A549 (cell line): ENCODE results near the gene SUGP1. TPM values are rescaled to one million over a fixed set of nuclear protein-coding genes. Genes with fewer than 3 reads are reported as not detected.
A peak's percentile ranks its signal among the peaks of the same experiment; 100 is the strongest.

Experiments used
- ATAC-seq, 2 experiments: fragments of 200-7000 bp in 1 of 2; fragments of >200 bp in 1 of 2; cut with Nextera tagmentation in 1 of 2; cut with Tn5 transposase in 1 of 2; 3 replicates each; pipeline versions ENCODE4 v1.8.0 to v1.9.1; 2018 to 2020; ENCODE audit warnings: mild to moderate bottlenecking in 1 of 2, moderate library complexity in 1 of 2
- CTCF ChIA-PET: fragments of 300-600 bp; sonication (Branson Sonifier 250); formaldehyde crosslinking; extraction: SDS; loops from one replicate; lab custom pipeline; 2021; ENCODE audit warnings: antibody characterized with exemption, inconsistent platforms; lab: Yijun Ruan, JAX
- POLR2A ChIA-PET: fragments of 350-600 bp; formaldehyde crosslinking; extraction: SDS; loops from one replicate; lab custom pipeline; 2021; ENCODE audit warnings: antibody characterized with exemption, inconsistent platforms; lab: Yijun Ruan, JAX
- DNase-seq, 2 experiments: peaks; one replicate each; pipeline versions ENCODE4 v3.0.0 to v3.0.0-alpha.2; 2011 to 2016; ENCODE audit warnings: low read depth in 1 of 2, low spot score in 1 of 2
- FAIRE-seq: peaks from 2 replicates; lab custom pipeline; 2011; peaks lifted over from hg19 to GRCh38; lab: Jason Lieb, UNC
- H3K27ac ChIP-seq, 2 experiments: fragments of >200 bp; sonication (Bioruptor Twin); formaldehyde crosslinking; 3 replicates each; pipeline ENCODE4 v1.5.1; 2016 to 2017
- H3K4me1 ChIP-seq: fragments of >200 bp; sonication (Bioruptor Twin); formaldehyde crosslinking; 3 replicates; pipeline ENCODE4 v1.6.1; 2016
- H3K4me2 ChIP-seq: fragments of >200 bp; sonication (Bioruptor Twin); formaldehyde crosslinking; 3 replicates; pipeline ENCODE4 v1.6.1; 2016
- H3K4me3 ChIP-seq: fragments of >200 bp; sonication (Bioruptor Twin); formaldehyde crosslinking; 3 replicates; pipeline ENCODE4 v1.5.1; 2016
- H3K9me3 ChIP-seq: fragments of >200 bp; sonication (Bioruptor Twin); formaldehyde crosslinking; 3 replicates; pipeline ENCODE4 v1.6.1; 2016
- BHLHE40 ChIP-seq: IDR thresholded peaks from 2 replicates; pipeline ENCODE4 v1.6.1; 2012; ENCODE audit warnings: low read depth, low read length, inconsistent platforms
- CBX8 ChIP-seq: fragments of 200-600 bp; sonication (generic); IDR thresholded peaks from 2 replicates; pipeline ENCODE4 v1.6.1; 2016
- CEBPB ChIP-seq, 2 experiments: fragments of >200 bp in 1 of 2; sonication (Bioruptor Twin) in 1 of 2; formaldehyde crosslinking in 1 of 2; IDR thresholded peaks; 2 replicates each; pipeline ENCODE4 v1.6.1; 2012 to 2016
- CHD2 ChIP-seq: fragments of 150-350 bp; IDR thresholded peaks from 2 replicates; pipeline ENCODE4 v1.6.1; 2014; ENCODE audit warnings: low read length; ENCODE audit not compliant: partially characterized antibody
- CHD4 ChIP-seq: fragments of 200-600 bp; sonication (generic); IDR thresholded peaks from 2 replicates; pipeline ENCODE4 v1.6.1; 2016; ENCODE audit warnings: antibody characterized with exemption, mild to moderate bottlenecking, borderline replicate concordance
- EHF ChIP-seq: fragments of 250-450 bp; sonication (Bioruptor Pico); IDR thresholded peaks from 2 replicates; pipeline ENCODE4 v1.5.0; 2020; ENCODE audit warnings: mild to moderate bottlenecking
- EP300 ChIP-seq, 2 experiments: fragments of >200 bp; sonication (Bioruptor Twin); formaldehyde crosslinking; IDR thresholded peaks; 2 replicates in 1 of 2; 3 replicates in 1 of 2; pipeline ENCODE4 v1.6.1; 2016 to 2017
- HDAC2 ChIP-seq: fragments of 200-600 bp; sonication (generic); IDR thresholded peaks from 2 replicates; pipeline ENCODE4 v1.6.1; 2016
- HOXA7 ChIP-seq: fragments of 250-450 bp; sonication (Bioruptor Pico); IDR thresholded peaks from 2 replicates; pipeline ENCODE4 v1.5.0; 2020; ENCODE audit warnings: mild to moderate bottlenecking, moderate library complexity
- JUN ChIP-seq, 2 experiments: fragments of >200 bp; sonication (Bioruptor Twin); formaldehyde crosslinking; IDR thresholded peaks; 2 replicates in 1 of 2; 3 replicates in 1 of 2; pipeline ENCODE4 v1.6.1; 2016 to 2017
- KDM1A ChIP-seq: fragments of 200-600 bp; sonication (generic); IDR thresholded peaks from 2 replicates; pipeline ENCODE4 v1.6.1; 2016; ENCODE audit warnings: low read depth, mild to moderate bottlenecking
- KDM5A ChIP-seq: fragments of 200-600 bp; sonication (generic); IDR thresholded peaks from 2 replicates; pipeline ENCODE4 v1.6.1; 2016; ENCODE audit warnings: antibody characterized with exemption, mild to moderate bottlenecking
- MAZ ChIP-seq: fragments of 150-350 bp; IDR thresholded peaks from 2 replicates; pipeline ENCODE4 v1.6.1; 2014; ENCODE audit warnings: antibody characterized with exemption, low read depth, low read length, borderline replicate concordance
- MYC ChIP-seq: IDR thresholded peaks from 2 replicates; pipeline ENCODE4 v1.6.1; 2012; ENCODE audit warnings: mild to moderate bottlenecking, inconsistent platforms, low read length, improper control_type of control experiment, borderline replicate concordance
- NPAS2 ChIP-seq: fragments of 250-450 bp; sonication (Bioruptor Pico); IDR thresholded peaks from 2 replicates; pipeline ENCODE4 v1.8.0; 2022; ENCODE audit warnings: mild to moderate bottlenecking, moderate library complexity, borderline replicate concordance
- PHF8 ChIP-seq: fragments of 200-600 bp; sonication (generic); IDR thresholded peaks from 2 replicates; pipeline ENCODE4 v1.6.1; 2016; ENCODE audit warnings: low read depth, mild to moderate bottlenecking, antibody characterized with exemption, moderate library complexity, borderline replicate concordance
- POLR2A ChIP-seq: IDR thresholded peaks from 2 replicates; pipeline ENCODE4 v1.6.1; 2012; ENCODE audit warnings: mild to moderate bottlenecking, low read length
- RFX5 ChIP-seq: fragments of 450-650 bp; IDR thresholded peaks from 2 replicates; pipeline ENCODE4 v1.7.1; 2014; ENCODE audit warnings: antibody characterized with exemption, mild to moderate bottlenecking, moderate library complexity
- SMC3 ChIP-seq: fragments of >200 bp; sonication (Bioruptor Twin); formaldehyde crosslinking; IDR thresholded peaks from 3 replicates; pipeline ENCODE4 v1.6.1; 2018; ENCODE audit warnings: inconsistent platforms
- TFCP2L1 ChIP-seq: fragments of 250-450 bp; sonication (Bioruptor Pico); IDR thresholded peaks from 2 replicates; pipeline ENCODE4 v1.5.0; 2021; ENCODE audit warnings: mild to moderate bottlenecking
- TP53 ChIP-seq: fragments of 250-450 bp; sonication (Bioruptor Pico); IDR thresholded peaks from 2 replicates; pipeline ENCODE4 v1.5.0; 2021; ENCODE audit warnings: mild to moderate bottlenecking, moderate library complexity
- ZC3H11A ChIP-seq: fragments of 450-650 bp; IDR thresholded peaks from 2 replicates; pipeline ENCODE4 v1.6.1; 2014; ENCODE audit warnings: antibody characterized with exemption, mild to moderate bottlenecking
- ZNF302 ChIP-seq: fragments of 250-450 bp; sonication (Bioruptor Pico); IDR thresholded peaks from 2 replicates; pipeline ENCODE4 v1.9.0; 2021; ENCODE audit warnings: inconsistent platforms, mild to moderate bottlenecking, moderate library complexity
- ZSCAN20 ChIP-seq: fragments of 250-450 bp; sonication (Bioruptor Pico); IDR thresholded peaks from 2 replicates; pipeline ENCODE4 v1.8.0; 2022; ENCODE audit warnings: mild to moderate bottlenecking, moderate library complexity
- WGBS: methylation state at CpG from one replicate; pipeline ENCODE4 v1.1.6; 2017; ENCODE audit errors: missing lambda C conversion rate; 5-methylcytosine and 5-hydroxymethylcytosine counted together
- polyA plus RNA-seq, 4 experiments: library from polyadenylated mRNA; depleted of rRNA in 3 of 4; stranded (reverse); fragments of >200 nt; fragmentation: RNase III in 1 of 4; extraction: RNeasy Plus Mini Kit Qiagen cat#74134 plus additional on column Dnase treatment in 1 of 4; gene quantifications; 2 replicates in 3 of 4; 3 replicates in 1 of 4; pipeline ENCODE4 v1.2.3, GENCODE V29; 2011 to 2017
- TF ChIP-seq, protein P1 (sequence below): IDR thresholded peaks from 2 replicates; pipeline ENCODE4 v1.6.1; 2012
- TF ChIP-seq, protein P2 (sequence below): IDR thresholded peaks from 2 replicates; pipeline ENCODE4 v1.6.1; 2012; ENCODE audit warnings: low read depth, borderline replicate concordance
- TF ChIP-seq, protein P3 (sequence below): IDR thresholded peaks from 2 replicates; pipeline ENCODE4 v1.6.1; 2012
- TF ChIP-seq, protein P4 (sequence below): fragments of 250-450 bp; sonication (Bioruptor Pico); IDR thresholded peaks from 2 replicates; pipeline ENCODE4 v1.5.0; 2020; ENCODE audit warnings: low read depth, mild to moderate bottlenecking, moderate library complexity
- TF ChIP-seq, protein P5 (sequence below): fragments of 450-650 bp; IDR thresholded peaks from 2 replicates; pipeline ENCODE4 v1.6.1; 2014; ENCODE audit warnings: antibody characterized with exemption

Gene SUGP1
- polyA plus RNA-seq, 2 of the 4 experiments (the other 2 are of a cell fraction) = 21.9 to 30.0 TPM

DNA sequence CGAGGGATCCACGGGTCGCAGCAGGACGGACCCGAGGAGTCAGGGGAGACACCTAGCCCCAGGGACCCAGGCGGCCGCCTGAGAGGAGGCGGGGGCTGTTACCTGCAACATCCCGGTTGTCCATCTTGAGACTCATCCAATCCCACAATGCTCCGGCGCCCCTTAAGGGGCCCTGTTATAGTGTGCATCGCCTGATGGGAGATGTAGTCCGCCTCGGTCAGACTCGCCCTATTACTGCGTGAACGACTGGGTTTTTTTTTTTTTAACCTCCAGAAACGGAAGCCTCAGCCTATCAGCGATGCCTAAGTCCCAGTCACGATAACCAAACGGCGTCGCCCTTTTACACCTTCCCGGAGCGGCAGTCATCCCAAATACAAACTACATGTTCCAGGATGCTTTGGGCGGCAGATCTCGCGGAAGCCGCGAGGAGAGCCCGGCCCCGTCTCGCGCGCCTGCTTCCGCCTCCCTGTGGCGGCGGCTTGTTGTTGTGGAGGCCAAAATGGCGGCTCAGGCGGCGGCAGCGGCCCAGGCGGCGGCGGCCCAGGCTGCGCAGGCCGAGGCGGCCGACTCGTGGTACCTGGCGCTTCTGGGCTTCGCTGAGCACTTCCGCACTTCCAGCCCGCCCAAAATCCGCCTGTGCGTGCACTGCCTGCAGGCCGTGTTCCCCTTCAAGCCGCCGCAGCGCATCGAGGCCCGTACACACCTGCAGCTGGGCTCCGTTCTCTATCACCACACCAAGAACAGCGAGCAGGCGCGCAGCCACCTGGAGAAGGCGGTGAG, at the start of gene SUGP1, which contains the start of gene MAU2 (continued):
- TF ChIP-seq CHD4 (no peak), NPAS2 (no peak), TFCP2L1 (CRISPR knock-in tag) (no peak), HOXA7 (CRISPR knock-in tag) (no peak), HDAC2 (no peak), KDM1A (no peak), CEBPB (IDR thresholded peaks at IDR 0.05) (no peak), BHLHE40 (no peak), EHF (no peak), SMC3 (no peak), JUN (IDR thresholded peaks at IDR 0.05) (peak; percentile 24 to 71; a peak in 3 of 5 replicates), POLR2A (peak; percentile 63), MAZ (no peak), CBX8 (no peak), RFX5 (no peak), ZNF302 (CRISPR knock-in tag) (no peak), TP53 (CRISPR knock-in tag) (no peak), CHD2 (peak; percentile 94), ZC3H11A (no peak), MYC (no peak)
- TF ChIP-seq, protein P1, sequence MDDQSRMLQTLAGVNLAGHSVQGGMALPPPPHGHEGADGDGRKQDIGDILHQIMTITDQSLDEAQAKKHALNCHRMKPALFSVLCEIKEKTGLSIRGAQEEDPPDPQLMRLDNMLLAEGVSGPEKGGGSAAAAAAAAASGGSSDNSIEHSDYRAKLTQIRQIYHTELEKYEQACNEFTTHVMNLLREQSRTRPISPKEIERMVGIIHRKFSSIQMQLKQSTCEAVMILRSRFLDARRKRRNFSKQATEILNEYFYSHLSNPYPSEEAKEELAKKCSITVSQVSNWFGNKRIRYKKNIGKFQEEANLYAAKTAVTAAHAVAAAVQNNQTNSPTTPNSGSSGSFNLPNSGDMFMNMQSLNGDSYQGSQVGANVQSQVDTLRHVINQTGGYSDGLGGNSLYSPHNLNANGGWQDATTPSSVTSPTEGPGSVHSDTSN = no peak
- TF ChIP-seq, protein P2, sequence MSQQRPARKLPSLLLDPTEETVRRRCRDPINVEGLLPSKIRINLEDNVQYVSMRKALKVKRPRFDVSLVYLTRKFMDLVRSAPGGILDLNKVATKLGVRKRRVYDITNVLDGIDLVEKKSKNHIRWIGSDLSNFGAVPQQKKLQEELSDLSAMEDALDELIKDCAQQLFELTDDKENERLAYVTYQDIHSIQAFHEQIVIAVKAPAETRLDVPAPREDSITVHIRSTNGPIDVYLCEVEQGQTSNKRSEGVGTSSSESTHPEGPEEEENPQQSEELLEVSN = no peak
- TF ChIP-seq, protein P3, sequence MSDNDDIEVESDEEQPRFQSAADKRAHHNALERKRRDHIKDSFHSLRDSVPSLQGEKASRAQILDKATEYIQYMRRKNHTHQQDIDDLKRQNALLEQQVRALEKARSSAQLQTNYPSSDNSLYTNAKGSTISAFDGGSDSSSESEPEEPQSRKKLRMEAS = peak; percentile 28; the same call in 1 of the 2 replicates
- TF ChIP-seq, protein P4, sequence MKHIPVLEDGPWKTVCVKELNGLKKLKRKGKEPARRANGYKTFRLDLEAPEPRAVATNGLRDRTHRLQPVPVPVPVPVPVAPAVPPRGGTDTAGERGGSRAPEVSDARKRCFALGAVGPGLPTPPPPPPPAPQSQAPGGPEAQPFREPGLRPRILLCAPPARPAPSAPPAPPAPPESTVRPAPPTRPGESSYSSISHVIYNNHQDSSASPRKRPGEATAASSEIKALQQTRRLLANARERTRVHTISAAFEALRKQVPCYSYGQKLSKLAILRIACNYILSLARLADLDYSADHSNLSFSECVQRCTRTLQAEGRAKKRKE = no peak

DNA sequence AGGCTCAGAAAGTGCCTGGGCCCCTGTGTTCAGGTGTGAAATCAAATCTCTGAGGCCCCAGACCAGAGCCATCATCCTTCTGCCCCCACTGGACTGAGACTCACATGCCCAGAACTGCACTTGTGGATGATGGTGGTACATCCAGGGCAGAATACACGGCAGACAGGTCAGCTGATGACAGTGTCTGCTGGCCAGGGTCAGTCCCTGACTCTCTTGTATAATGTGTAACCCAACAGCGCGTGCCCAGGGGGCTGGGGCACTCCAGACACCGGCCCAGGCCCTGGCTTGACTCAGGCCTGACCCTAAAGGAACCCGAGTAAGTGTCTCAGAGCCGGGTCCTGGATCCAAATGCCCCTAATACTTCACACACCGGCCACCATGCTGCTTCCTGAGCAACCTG, 47.8 kb upstream of the SUGP1 start:
- no peak overlapping the region for H3K4me3 ChIP-seq
- ATAC-seq (peak in 1 of 2 experiments; percentile 55; a peak in 1 of 6 replicates), FAIRE-seq (no peak), DNase-seq (no peak)
- WGBS = 80% methylated on average over 6 of the region's 7 CpGs
- H3K4me1 ChIP-seq = peaks cover 19% of the 10 kb centered on the region; the same call in 2 of the 3 replicates
- no peak overlapping the region for H3K27ac ChIP-seq
- TF ChIP-seq RFX5 = no peak
- TF ChIP-seq CBX8 = no peak
- no peak for TF ChIP-seq EP300 (IDR thresholded peaks at IDR 0.05)
- no peak for TF ChIP-seq ZSCAN20 (CRISPR knock-in tag)
- TF ChIP-seq KDM5A = no peak
- TF ChIP-seq PHF8 = no peak
- TF ChIP-seq CHD4 = no peak
- TF ChIP-seq, protein P5, sequence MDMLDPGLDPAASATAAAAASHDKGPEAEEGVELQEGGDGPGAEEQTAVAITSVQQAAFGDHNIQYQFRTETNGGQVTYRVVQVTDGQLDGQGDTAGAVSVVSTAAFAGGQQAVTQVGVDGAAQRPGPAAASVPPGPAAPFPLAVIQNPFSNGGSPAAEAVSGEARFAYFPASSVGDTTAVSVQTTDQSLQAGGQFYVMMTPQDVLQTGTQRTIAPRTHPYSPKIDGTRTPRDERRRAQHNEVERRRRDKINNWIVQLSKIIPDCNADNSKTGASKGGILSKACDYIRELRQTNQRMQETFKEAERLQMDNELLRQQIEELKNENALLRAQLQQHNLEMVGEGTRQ = no peak
- TF ChIP-seq EHF = no peak
- no peak overlapping the region for H3K4me2 ChIP-seq
- POLR2A ChIA-PET = no interaction called here
- no peaks in the 10 kb centered on the region for H3K9me3 ChIP-seq
- CTCF ChIA-PET = interaction anchor here (0.9 to 7.0 kb wide), 5 partner anchors 11 to 123 kb away, joined by 3 to 53 read pairs (median 12); no protein-coding TSS in a partner anchor
